ENCODE results near the gene PLXNA4.

Gene PLXNA4

DNA sequence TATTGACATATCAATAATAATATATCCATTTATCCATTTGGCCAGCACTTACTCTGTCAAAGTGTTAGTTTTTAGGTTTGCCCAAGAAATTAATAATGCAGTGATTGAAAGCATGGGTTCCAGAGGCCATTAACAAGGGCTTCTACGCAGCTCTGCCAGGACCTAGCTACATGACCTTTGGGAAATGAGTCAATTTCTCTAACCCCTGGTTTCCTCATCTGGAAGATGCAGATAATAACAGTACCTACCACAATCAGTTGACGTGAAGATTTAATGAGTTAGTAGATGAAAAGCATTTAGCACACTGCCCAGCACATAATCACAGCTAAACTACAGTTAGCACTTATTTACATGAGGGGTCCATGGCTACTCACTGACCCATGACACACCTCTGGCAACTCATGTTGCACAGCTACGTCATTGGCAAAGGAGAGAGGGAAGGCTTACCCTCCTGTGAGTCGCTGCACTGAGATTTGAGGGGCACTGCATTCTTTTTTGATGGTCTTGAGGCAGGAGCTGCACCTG, 263.7 kb downstream of the PLXNA4 start:
- H3K27me3 ChIP-seq (ENCODE audit: control insufficient read depth in 1 of 2, insufficient read depth in 2 of 2, low read length in 2 of 2), result no peaks in the 10 kb centered on the region
- H3K9ac ChIP-seq (ENCODE audit: low read length), result no peak overlapping the region
- H3K27ac ChIP-seq (ENCODE audit: low read depth, low read length), result no peak overlapping the region
- no peaks in the 10 kb centered on the region for H3K4me1 ChIP-seq (ENCODE audit: insufficient read depth, low read length)
- H3K9me3 ChIP-seq (ENCODE audit: low read length), result no peaks in the 10 kb centered on the region
- H3K4me3 ChIP-seq (ENCODE audit: low read depth in 1 of 2, low read length in 2 of 2), result no peak overlapping the region
- no peaks in the 10 kb centered on the region for H3K36me3 ChIP-seq (ENCODE audit: insufficient read depth, low read length)

DNA sequence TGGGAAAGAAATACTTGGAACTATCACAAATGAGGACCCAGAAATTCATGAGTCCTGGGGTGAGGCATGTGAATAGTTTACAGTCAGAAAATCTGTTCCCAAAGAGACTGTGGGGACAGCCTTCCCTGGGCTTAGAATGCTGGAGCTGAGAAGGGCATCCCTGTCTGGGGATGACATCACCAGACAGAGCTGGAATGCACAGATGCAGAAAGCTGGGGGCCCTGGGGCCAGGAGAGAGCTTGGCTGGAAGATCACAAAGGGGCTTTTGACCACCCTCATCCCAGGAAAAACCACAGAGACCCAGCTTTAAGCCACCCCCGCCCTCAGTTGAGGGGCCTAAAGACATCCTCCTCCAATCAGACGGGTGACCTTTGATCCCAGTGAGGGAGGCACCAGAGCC, 264.5 kb downstream of the PLXNA4 start:
- H3K9ac ChIP-seq (ENCODE audit: low read length), result no peak overlapping the region
- no peaks in the 10 kb centered on the region for H3K9me3 ChIP-seq (ENCODE audit: low read length)
- H3K27ac ChIP-seq (ENCODE audit: low read depth, low read length), result no peak overlapping the region
- no peaks in the 10 kb centered on the region for H3K4me1 ChIP-seq (ENCODE audit: insufficient read depth, low read length)
- H3K27me3 ChIP-seq (ENCODE audit: control insufficient read depth in 1 of 2, insufficient read depth in 2 of 2, low read length in 2 of 2), result no peaks in the 10 kb centered on the region
- H3K4me3 ChIP-seq (ENCODE audit: low read depth in 1 of 2, low read length in 2 of 2), result no peak overlapping the region
- H3K36me3 ChIP-seq (ENCODE audit: insufficient read depth, low read length), result no peaks in the 10 kb centered on the region

DNA sequence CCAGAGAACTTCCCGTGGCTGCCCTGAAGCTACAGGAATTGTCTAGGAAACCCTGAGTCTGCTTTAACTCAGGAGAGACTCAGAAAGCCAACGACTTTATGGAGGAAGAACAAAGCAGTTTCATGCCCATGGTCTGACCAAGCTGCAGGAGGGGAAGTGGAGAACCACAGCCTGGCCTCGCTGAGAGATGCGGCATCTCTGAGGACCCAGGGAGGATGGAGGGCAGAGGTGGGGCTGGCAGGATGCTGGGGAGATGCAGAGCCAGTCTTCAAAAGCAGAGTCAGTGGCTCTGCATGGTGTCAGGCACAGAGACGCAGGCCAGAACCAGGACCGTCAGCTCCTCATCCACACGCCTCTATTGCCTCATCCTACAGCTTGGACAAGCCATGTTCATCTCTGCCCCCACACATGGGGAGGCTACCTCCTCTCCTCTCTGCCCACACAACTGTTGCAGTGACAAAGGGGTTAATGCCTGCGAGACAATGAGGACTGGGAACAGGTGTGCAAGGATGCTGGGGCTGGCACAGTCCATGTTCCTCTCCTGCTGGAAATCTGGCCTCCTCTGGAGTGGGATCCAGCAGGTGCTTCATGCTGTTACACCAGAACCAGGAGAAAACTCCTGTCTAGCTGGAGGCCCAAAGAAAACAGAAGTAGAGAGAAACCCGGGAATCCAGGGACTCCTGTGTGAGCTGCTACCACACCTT, 267.0 kb downstream of the PLXNA4 start:
- H3K9ac ChIP-seq (ENCODE audit: low read length), result no peak overlapping the region
- no peaks in the 10 kb centered on the region for H3K27me3 ChIP-seq (ENCODE audit: control insufficient read depth in 1 of 2, insufficient read depth in 2 of 2, low read length in 2 of 2)
- no peaks in the 10 kb centered on the region for H3K9me3 ChIP-seq (ENCODE audit: low read length)
- H3K27ac ChIP-seq (ENCODE audit: low read depth, low read length), result no peak overlapping the region
- no peaks in the 10 kb centered on the region for H3K36me3 ChIP-seq (ENCODE audit: insufficient read depth, low read length)
- H3K4me3 ChIP-seq (ENCODE audit: low read depth in 1 of 2, low read length in 2 of 2), result no peak overlapping the region
- no peaks in the 10 kb centered on the region for H3K4me1 ChIP-seq (ENCODE audit: insufficient read depth, low read length)

DNA sequence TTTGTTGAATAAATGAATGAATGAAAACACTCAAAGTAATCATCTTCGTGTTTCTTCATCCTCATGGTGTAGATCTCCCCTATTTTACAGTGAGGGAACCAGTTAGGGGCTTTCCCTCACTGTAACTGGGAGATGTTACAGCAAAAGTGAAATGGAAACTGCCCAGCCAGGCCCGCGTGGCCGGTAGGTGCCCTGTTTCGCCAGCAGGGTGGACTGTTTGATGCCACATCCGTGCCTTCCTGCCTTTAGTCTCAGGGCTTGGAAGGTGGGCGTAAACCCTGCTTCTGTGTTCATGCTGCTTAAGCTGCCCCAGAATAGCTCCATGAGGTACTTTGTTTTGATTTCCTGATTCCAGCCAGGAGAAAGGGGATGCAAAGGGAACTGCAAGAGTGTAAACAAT, 268.8 kb downstream of the PLXNA4 start:
- H3K9me3 ChIP-seq (ENCODE audit: low read length), result no peaks in the 10 kb centered on the region
- H3K36me3 ChIP-seq (ENCODE audit: insufficient read depth, low read length), result no peaks in the 10 kb centered on the region
- H3K9ac ChIP-seq (ENCODE audit: low read length), result no peak overlapping the region
- H3K27me3 ChIP-seq (ENCODE audit: control insufficient read depth in 1 of 2, insufficient read depth in 2 of 2, low read length in 2 of 2), result no peaks in the 10 kb centered on the region
- no peak overlapping the region for H3K4me3 ChIP-seq (ENCODE audit: low read depth in 1 of 2, low read length in 2 of 2)
- no peak overlapping the region for H3K27ac ChIP-seq (ENCODE audit: low read depth, low read length)
- H3K4me1 ChIP-seq (ENCODE audit: insufficient read depth, low read length), result no peaks in the 10 kb centered on the region

DNA sequence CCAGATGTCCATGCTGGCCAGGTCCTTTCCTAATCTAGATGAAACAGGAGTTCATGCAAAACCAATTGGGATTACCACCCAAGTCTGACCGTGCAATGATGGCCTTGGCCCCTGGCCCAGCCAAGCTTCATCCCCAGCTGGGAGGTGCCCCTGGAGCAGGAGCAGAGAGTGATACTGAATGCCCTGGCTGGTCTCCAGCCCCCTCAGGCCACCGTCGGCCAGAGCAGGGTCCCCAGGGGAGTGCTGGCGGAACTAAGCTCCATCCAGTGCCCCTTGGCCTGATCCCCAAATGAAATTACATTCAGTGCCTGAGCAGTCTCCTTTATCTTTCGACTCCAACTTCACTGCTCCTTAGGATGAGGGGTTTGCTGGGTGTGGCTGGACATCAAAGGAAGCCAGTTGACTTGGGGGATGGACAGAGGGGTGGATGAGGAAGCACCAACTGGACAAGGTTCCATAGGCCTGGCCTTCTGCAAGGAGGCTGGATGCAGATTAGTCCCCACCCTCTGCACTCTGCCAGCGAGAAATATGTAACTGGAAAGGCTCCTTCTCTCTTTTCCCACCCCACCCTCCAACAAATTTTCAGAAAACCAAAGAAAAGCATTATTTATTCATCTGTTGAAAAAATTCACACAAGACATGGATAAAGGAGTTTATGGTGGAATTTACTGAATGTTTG, 275.5 kb downstream of the PLXNA4 start:
- H3K4me3 ChIP-seq (ENCODE audit: low read depth in 1 of 2, low read length in 2 of 2), result no peak overlapping the region

DNA sequence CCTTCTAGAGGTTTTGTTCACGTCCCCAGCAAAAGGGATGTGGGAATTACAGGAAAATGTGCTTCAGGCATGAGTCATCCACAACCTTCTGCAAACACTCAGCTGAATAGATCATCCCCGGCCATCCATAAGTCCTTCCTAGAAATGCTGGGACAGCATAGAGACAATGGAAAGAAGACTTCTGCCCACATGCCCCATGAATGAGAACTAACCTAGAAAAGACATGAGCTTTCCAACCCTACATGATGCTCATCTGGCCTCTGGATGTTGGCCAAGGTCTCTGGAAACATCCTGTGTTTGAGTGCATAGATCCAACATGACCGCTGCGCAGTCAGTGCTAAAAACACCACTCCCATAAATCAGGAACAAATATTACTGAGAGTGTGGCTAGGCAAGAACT, 277.5 kb downstream of the PLXNA4 start:
- no peak overlapping the region for H3K9ac ChIP-seq (ENCODE audit: low read length)
- no peak overlapping the region for H3K27ac ChIP-seq (ENCODE audit: low read depth, low read length)
- H3K27me3 ChIP-seq (ENCODE audit: control insufficient read depth in 1 of 2, insufficient read depth in 2 of 2, low read length in 2 of 2), result no peaks in the 10 kb centered on the region
- no peaks in the 10 kb centered on the region for H3K4me1 ChIP-seq (ENCODE audit: insufficient read depth, low read length)
- no peaks in the 10 kb centered on the region for H3K36me3 ChIP-seq (ENCODE audit: insufficient read depth, low read length)
- no peaks in the 10 kb centered on the region for H3K9me3 ChIP-seq (ENCODE audit: low read length)
- no peak overlapping the region for H3K4me3 ChIP-seq (ENCODE audit: low read depth in 1 of 2, low read length in 2 of 2)

More for the DNA sequence above, 275.5 kb downstream of the PLXNA4 start:
- H3K9me3 ChIP-seq (ENCODE audit: low read length), result no peaks in the 10 kb centered on the region
- no peaks in the 10 kb centered on the region for H3K4me1 ChIP-seq (ENCODE audit: insufficient read depth, low read length)
- no peak overlapping the region for H3K27ac ChIP-seq (ENCODE audit: low read depth, low read length)
- H3K36me3 ChIP-seq (ENCODE audit: insufficient read depth, low read length), result no peaks in the 10 kb centered on the region
- H3K9ac ChIP-seq (ENCODE audit: low read length), result no peak overlapping the region
- H3K27me3 ChIP-seq (ENCODE audit: control insufficient read depth in 1 of 2, insufficient read depth in 2 of 2, low read length in 2 of 2), result no peaks in the 10 kb centered on the region

DNA sequence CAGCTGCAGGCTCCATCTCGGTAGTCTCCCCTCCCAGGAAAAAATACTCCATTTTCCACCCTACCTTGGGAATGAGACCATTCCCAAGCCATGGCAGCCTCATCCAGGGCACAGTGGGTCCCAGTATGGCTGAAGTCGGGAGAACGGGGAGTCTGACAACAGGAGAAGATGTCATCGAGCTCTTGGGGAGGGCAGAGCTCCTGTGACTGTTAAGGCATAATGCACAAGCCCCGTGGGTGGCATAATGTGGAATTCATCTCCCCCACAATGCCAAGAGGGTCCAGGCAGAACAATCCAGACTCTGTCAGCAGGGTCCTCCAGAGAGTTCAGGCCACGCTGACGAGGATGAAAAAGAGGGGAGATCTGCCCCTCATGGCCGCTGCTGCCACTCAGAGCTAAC, 279.4 kb downstream of the PLXNA4 start:
- Histone ChIP-seq H3K36me3 (ENCODE audit: insufficient read depth, low read length) (no peaks in the 10 kb centered on the region), H3K27me3 (ENCODE audit: control insufficient read depth in 1 of 2, insufficient read depth in 2 of 2, low read length in 2 of 2) (no peaks in the 10 kb centered on the region), H3K4me3 (ENCODE audit: low read depth in 1 of 2, low read length in 2 of 2) (no peak overlapping the region), H3K9ac (ENCODE audit: low read length) (no peak overlapping the region), H3K27ac (ENCODE audit: low read depth, low read length) (no peak overlapping the region), H3K9me3 (ENCODE audit: low read length) (no peaks in the 10 kb centered on the region), H3K4me1 (ENCODE audit: insufficient read depth, low read length) (no peaks in the 10 kb centered on the region)

DNA sequence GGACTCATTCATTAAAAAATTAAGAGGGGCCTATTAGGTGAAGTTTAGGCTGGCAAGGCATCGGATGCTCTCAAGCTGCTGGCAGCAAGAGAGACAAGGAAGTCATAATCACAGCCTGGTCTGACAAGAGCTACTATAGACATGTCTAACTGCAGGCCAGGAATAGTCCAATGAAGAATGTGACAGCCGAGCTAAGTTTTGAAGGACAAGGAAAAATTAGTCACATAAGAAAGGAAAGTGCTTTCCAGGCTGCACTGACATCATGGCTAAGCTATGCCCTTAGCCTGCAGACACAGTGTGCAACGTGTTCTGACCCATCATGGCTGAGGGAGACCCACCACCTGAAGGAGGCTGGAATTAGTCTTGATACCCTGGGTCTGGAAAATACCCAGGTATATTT, 281.1 kb downstream of the PLXNA4 start:
- no peaks in the 10 kb centered on the region for H3K27me3 ChIP-seq (ENCODE audit: control insufficient read depth in 1 of 2, insufficient read depth in 2 of 2, low read length in 2 of 2)
- H3K9me3 ChIP-seq (ENCODE audit: low read length), result no peaks in the 10 kb centered on the region
- H3K4me3 ChIP-seq (ENCODE audit: low read depth in 1 of 2, low read length in 2 of 2), result no peak overlapping the region
- no peak overlapping the region for H3K27ac ChIP-seq (ENCODE audit: low read depth, low read length)
- no peaks in the 10 kb centered on the region for H3K36me3 ChIP-seq (ENCODE audit: insufficient read depth, low read length)
- no peaks in the 10 kb centered on the region for H3K4me1 ChIP-seq (ENCODE audit: insufficient read depth, low read length)
- H3K9ac ChIP-seq (ENCODE audit: low read length), result no peak overlapping the region

DNA sequence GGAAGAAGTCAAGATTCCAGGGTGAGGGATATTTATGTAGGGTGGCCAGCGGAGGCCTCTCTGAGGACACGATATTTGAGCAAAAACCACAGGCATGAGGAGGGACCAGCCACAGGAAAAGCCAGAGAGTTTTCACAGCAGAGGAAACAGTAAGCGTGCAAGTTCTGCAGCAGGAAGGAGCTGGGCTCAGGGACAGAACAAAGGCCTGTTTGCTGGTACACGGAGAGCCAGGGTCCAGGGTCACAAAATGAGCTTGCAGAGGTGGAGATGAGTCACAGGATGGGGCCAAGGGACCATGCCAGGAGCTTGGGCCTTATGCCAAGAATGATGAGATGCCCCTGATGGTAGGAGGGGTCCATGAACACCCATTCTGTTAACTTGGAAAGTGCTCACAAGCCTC, 283.5 kb downstream of the PLXNA4 start:
- H3K9me3 ChIP-seq (ENCODE audit: low read length), result no peaks in the 10 kb centered on the region
- H3K27me3 ChIP-seq (ENCODE audit: control insufficient read depth in 1 of 2, insufficient read depth in 2 of 2, low read length in 2 of 2), result no peaks in the 10 kb centered on the region
- no peaks in the 10 kb centered on the region for H3K36me3 ChIP-seq (ENCODE audit: insufficient read depth, low read length)
- no peaks in the 10 kb centered on the region for H3K4me1 ChIP-seq (ENCODE audit: insufficient read depth, low read length)
- no peak overlapping the region for H3K9ac ChIP-seq (ENCODE audit: low read length)
- H3K27ac ChIP-seq (ENCODE audit: low read depth, low read length), result no peak overlapping the region
- H3K4me3 ChIP-seq (ENCODE audit: low read depth in 1 of 2, low read length in 2 of 2), result no peak overlapping the region

DNA sequence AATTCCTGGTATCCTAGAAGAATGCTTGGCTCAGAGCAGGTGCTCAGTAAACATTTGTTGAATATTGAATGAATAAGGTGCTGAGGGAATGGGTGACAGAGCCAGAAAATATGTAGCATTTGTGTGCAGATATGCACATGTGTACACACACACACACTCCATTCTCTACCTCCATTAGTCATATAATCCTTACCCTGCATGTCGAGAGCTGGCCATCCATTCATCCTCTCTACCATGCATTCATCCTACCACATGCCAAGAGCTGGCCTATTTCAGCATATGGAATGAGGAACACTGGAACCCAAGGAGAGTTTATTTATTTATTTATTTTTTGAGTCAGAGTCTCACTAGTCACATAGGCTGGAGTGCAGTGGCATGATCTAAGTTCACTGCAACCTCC, 284.8 kb downstream of the PLXNA4 start:
- H3K9ac ChIP-seq (ENCODE audit: low read length), result no peak overlapping the region

DNA sequence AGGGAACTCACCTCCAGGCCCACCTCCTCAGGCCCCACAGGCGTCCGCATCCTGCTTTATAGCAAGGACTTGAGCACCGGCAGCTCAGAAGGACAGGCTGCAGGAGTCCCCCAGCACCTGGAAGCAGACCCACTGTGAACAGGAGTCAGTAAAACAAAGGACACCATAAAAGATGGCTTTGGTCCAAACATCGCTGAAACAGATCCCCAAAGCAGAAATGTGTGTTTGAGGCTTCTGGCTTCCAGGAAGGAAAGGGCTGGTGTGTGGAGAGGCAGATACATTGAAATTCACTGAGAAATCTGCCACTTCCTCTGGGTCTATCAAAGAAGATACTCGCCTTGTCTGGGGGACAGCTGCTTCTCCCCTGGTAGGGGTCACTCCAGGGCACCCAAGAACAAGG, 286.2 kb downstream of the PLXNA4 start:
- H3K4me3 ChIP-seq (ENCODE audit: low read depth in 1 of 2, low read length in 2 of 2), result no peak overlapping the region
- H3K27me3 ChIP-seq (ENCODE audit: control insufficient read depth in 1 of 2, insufficient read depth in 2 of 2, low read length in 2 of 2), result no peaks in the 10 kb centered on the region

More for the DNA sequence above, 284.8 kb downstream of the PLXNA4 start:
- Histone ChIP-seq H3K4me1 (ENCODE audit: insufficient read depth, low read length) (no peaks in the 10 kb centered on the region), H3K9me3 (ENCODE audit: low read length) (no peaks in the 10 kb centered on the region), H3K27me3 (ENCODE audit: control insufficient read depth in 1 of 2, insufficient read depth in 2 of 2, low read length in 2 of 2) (no peaks in the 10 kb centered on the region), H3K4me3 (ENCODE audit: low read depth in 1 of 2, low read length in 2 of 2) (no peak overlapping the region), H3K36me3 (ENCODE audit: insufficient read depth, low read length) (no peaks in the 10 kb centered on the region), H3K27ac (ENCODE audit: low read depth, low read length) (no peak overlapping the region)

DNA sequence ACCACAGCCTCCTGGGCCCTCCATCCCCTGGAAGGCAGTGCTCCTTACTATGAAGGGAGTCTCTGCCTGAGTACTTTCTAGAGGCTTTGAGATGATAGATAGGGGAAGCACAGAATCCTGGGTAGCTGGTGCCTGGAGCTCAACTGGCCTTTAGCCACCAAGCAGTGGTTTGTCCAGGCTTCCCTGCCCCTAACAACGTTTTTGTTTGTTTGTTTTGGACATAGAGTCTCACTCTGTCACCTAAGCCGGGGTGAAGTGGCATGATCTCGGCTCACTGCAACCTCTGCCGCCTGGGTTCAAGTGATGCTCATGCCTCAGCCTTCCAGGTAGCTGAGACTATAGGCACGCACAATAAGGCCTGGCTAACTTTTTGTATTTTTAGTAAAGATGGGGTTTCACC, 289.4 kb downstream of the PLXNA4 start:
- H3K9ac ChIP-seq (ENCODE audit: low read length), result no peak overlapping the region
- no peak overlapping the region for H3K27ac ChIP-seq (ENCODE audit: low read depth, low read length)
- no peaks in the 10 kb centered on the region for H3K9me3 ChIP-seq (ENCODE audit: low read length)
- H3K4me1 ChIP-seq (ENCODE audit: insufficient read depth, low read length), result no peaks in the 10 kb centered on the region
- H3K36me3 ChIP-seq (ENCODE audit: insufficient read depth, low read length), result no peaks in the 10 kb centered on the region
- no peak overlapping the region for H3K4me3 ChIP-seq (ENCODE audit: low read depth in 1 of 2, low read length in 2 of 2)
- no peaks in the 10 kb centered on the region for H3K27me3 ChIP-seq (ENCODE audit: control insufficient read depth in 1 of 2, insufficient read depth in 2 of 2, low read length in 2 of 2)

More for the DNA sequence above, 286.2 kb downstream of the PLXNA4 start:
- no peaks in the 10 kb centered on the region for H3K4me1 ChIP-seq (ENCODE audit: insufficient read depth, low read length)
- no peak overlapping the region for H3K9ac ChIP-seq (ENCODE audit: low read length)
- no peaks in the 10 kb centered on the region for H3K9me3 ChIP-seq (ENCODE audit: low read length)
- no peak overlapping the region for H3K27ac ChIP-seq (ENCODE audit: low read depth, low read length)
- H3K36me3 ChIP-seq (ENCODE audit: insufficient read depth, low read length), result no peaks in the 10 kb centered on the region

Data from muscle layer of colon (tissue), 2 donors.